Neutrophil (primary cell): Measurements from ENCODE around the gene CPPED1.

Experiments used
- H3K27ac ChIP-seq: fragments of 200-600 bp; sonication (generic); 2 replicates; pipeline ENCODE4 v1.5.1; 2016; ENCODE audit warnings: mild to moderate bottlenecking, moderate library complexity
- H3K27me3 ChIP-seq: fragments of 200-600 bp; sonication (generic); 2 replicates; pipeline ENCODE4 v1.6.0; 2016; ENCODE audit warnings: mild to moderate bottlenecking
- H3K36me3 ChIP-seq: fragments of 200-600 bp; sonication (generic); 2 replicates; pipeline ENCODE4 v1.5.1; 2017
- H3K4me1 ChIP-seq, 2 experiments: fragments of 200-600 bp in 1 of 2; sonication (generic) in 1 of 2; 1 replicate in 1 of 2; 2 replicates in 1 of 2; pipeline versions ENCODE4 v1.5.1 to v1.6.1; 2013 to 2016; ENCODE audit warnings: low read depth in 1 of 2, low read length in 1 of 2, mild to moderate bottlenecking in 1 of 2, moderate library complexity in 1 of 2; ENCODE audit not compliant: control insufficient read depth in 1 of 2, insufficient read depth in 1 of 2
- H3K4me3 ChIP-seq, 2 experiments: fragments of 200-600 bp in 1 of 2; sonication (generic) in 1 of 2; 1 replicate in 1 of 2; 2 replicates in 1 of 2; pipeline ENCODE4 v1.5.1; 2013 to 2016; ENCODE audit warnings: low read depth in 1 of 2, low read length in 1 of 2, mild to moderate bottlenecking in 1 of 2, moderate library complexity in 1 of 2
- H3K9me3 ChIP-seq: fragments of 200-600 bp; sonication (generic); 2 replicates; pipeline ENCODE4 v1.5.1; 2016
- TF ChIP-seq, protein P1 (sequence below): fragments of 200-600 bp; sonication (generic); IDR thresholded peaks from 2 replicates; pipeline ENCODE4 v1.5.1; 2016; ENCODE audit warnings: antibody characterized with exemption

CPPED1 gene

DNA sequence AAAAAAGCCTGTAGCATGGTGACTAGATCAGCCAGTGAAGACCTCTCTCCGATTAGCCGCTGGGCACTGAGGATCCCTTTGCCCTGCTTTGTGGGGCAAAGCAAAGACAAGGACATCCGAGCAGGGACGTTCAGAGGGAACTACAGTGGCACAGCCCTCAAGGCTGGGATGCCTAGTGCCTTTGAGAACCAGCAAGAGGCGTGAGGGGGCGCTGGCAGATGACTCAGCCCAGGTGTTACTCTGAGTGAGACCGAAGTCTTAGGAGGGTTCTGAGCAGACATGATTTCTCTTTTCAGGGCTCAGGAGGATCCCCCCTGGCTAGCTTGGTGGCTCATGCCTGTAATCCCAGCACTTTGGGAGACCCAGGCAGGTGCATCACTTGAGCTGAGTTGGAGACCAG is 178.6 kb downstream of the CPPED1 start:
- Histone ChIP-seq H3K4me1 (no peaks in the 10 kb centered on the region), H3K36me3 (no peaks in the 10 kb centered on the region), H3K27me3 (no peaks in the 10 kb centered on the region), H3K4me3 (no peak overlapping the region), H3K27ac (no peak overlapping the region), H3K9me3 (no peaks in the 10 kb centered on the region)
- TF ChIP-seq, protein P1, sequence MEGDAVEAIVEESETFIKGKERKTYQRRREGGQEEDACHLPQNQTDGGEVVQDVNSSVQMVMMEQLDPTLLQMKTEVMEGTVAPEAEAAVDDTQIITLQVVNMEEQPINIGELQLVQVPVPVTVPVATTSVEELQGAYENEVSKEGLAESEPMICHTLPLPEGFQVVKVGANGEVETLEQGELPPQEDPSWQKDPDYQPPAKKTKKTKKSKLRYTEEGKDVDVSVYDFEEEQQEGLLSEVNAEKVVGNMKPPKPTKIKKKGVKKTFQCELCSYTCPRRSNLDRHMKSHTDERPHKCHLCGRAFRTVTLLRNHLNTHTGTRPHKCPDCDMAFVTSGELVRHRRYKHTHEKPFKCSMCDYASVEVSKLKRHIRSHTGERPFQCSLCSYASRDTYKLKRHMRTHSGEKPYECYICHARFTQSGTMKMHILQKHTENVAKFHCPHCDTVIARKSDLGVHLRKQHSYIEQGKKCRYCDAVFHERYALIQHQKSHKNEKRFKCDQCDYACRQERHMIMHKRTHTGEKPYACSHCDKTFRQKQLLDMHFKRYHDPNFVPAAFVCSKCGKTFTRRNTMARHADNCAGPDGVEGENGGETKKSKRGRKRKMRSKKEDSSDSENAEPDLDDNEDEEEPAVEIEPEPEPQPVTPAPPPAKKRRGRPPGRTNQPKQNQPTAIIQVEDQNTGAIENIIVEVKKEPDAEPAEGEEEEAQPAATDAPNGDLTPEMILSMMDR: no peak

DNA sequence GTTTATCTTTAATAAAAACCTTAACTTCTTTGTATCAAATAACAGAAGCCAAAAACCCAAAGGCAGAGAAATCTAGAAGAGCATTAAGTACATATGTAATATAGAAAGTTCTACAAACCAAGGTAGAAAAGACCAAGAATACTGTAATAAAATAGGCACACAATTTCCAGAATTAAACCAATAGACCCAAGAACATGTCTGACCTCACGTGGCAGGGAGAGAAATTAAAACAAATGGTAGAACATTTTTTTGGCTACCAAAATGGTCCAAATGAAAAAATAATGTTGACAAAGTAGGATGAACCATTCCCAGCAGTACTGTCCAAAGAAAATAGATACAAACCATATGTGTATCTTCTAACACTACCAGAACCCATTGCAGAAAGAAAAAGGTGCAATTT is 183.5 kb downstream of the CPPED1 start:
- H3K27me3 ChIP-seq: no peaks in the 10 kb centered on the region
- no peaks in the 10 kb centered on the region for H3K36me3 ChIP-seq
- H3K4me1 ChIP-seq: no peaks in the 10 kb centered on the region
- no peaks in the 10 kb centered on the region for H3K9me3 ChIP-seq
- TF ChIP-seq, protein P1: no peak
- no peak overlapping the region for H3K27ac ChIP-seq
- no peak overlapping the region for H3K4me3 ChIP-seq

DNA sequence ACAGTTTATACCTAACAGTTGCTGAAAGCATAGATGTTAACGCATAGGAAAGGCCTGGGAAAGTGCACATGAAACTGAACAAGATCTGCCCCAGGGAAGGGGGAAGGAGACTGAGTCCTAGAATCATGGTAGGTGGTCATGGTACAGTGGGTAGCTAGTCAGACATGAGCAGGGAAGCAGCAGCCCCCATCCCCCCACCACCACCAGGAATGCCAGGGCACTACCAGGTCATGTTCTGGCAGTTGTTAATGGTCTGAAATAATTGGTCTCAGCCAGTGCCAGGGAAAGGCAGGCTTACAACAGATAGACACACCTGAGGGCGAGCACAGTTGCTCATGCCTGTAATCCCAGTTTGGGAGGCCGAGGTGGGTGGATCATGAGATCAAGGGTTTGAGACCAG is 185.2 kb downstream of the CPPED1 start:
- TF ChIP-seq, protein P1: no peak
- H3K4me1 ChIP-seq: no peaks in the 10 kb centered on the region
- peaks cover 11% of the 10 kb centered on the region for H3K27me3 ChIP-seq
- H3K9me3 ChIP-seq: no peaks in the 10 kb centered on the region
- H3K36me3 ChIP-seq: no peaks in the 10 kb centered on the region
- H3K4me3 ChIP-seq: no peak overlapping the region
- H3K27ac ChIP-seq: no peak overlapping the region

DNA sequence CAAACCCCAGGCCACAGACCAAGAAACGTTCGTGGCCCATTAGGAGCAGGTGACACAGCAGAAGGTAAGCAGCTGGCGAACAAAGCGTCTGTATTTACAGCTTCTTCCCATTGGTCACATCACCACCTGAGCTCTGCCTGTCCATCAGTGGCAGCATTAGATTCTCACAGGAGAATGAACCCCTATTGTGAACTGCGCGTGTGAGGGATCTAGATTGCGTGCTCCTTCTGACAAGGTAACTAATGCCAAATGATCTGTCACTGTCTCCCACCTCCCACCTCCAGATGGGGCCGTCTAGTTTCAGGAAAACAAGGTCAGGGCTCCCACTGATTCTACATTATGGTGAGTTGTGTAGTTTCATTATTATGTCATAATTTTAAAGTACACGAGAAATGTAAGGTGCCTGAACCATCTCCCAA is 186.3 kb downstream of the CPPED1 start:
- Histone ChIP-seq H3K4me3 (no peak overlapping the region), H3K9me3 (no peaks in the 10 kb centered on the region), H3K36me3 (no peaks in the 10 kb centered on the region), H3K4me1 (no peaks in the 10 kb centered on the region), H3K27ac (no peak overlapping the region), H3K27me3 (peaks cover 22% of the 10 kb centered on the region)
- TF ChIP-seq, protein P1: no peak

DNA sequence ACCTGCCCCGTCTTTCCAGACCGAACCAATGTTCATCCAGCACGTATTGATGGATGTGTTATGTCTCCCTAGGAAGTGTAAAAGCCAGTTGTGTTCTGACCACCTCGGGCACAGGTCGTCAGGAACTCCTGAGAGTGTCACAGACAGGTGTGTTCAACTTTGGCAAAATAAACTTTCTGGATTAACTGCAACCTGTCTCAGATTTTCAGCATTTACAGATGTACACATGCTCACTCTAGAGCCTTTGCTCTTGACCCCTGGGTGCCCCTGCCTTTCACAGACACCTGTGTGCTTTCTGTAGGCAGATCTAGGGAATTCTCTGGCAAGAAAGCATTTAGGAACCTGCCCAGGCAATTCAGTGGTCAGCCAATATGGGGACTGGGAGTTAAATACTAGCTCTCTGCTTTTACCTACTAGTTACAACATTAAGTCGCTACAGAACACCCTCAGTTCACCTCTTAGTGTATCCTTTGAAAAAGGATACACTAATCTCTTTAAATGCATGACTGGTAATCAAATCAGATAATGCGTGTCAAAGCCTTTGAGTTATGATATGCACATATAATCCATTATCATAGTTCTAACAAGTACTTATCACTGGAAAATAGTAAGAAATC is 188.9 kb downstream of the CPPED1 start:
- Histone ChIP-seq H3K27ac (no peak overlapping the region), H3K36me3 (no peaks in the 10 kb centered on the region), H3K4me3 (no peak overlapping the region), H3K4me1 (no peaks in the 10 kb centered on the region), H3K27me3 (peaks cover 30% of the 10 kb centered on the region), H3K9me3 (no peaks in the 10 kb centered on the region)
- TF ChIP-seq, protein P1: no peak
